HEK293 (cell line): Measurements from ENCODE around the gene AK8.

Source experiments
- CTCF ChIA-PET: fragments of 350-600 bp; formaldehyde crosslinking; extraction: SDS; loops from one replicate; lab custom pipeline; 2021; ENCODE audit warnings: antibody characterized with exemption; lab: Yijun Ruan, JAX
- POLR2A ChIA-PET: fragments of 300-600 bp; formaldehyde crosslinking; extraction: SDS; loops from one replicate; lab custom pipeline; 2020; ENCODE audit warnings: antibody characterized with exemption, inconsistent platforms; lab: Yijun Ruan, JAX
- H3K27ac ChIP-seq: fragments of 200-500 bp; sonication (Bioruptor generic); 2 replicates; pipeline ENCODE4 v1.5.1; 2014; ENCODE audit warnings: low read depth, low read length, control low read depth, inconsistent platforms; ENCODE audit errors: extremely low read depth
- H3K36me3 ChIP-seq, 2 experiments: fragments of 200-500 bp in 1 of 2; sonication (Bioruptor generic) in 1 of 2; 1 replicate in 1 of 2; 2 replicates in 1 of 2; pipeline ENCODE4 v1.5.1; 2014 to 2017; ENCODE audit warnings: inconsistent platforms in 2 of 2, low read length in 2 of 2; ENCODE audit not compliant: control insufficient read depth in 2 of 2, insufficient read depth in 1 of 2
- H3K4me1 ChIP-seq: fragments of 200-500 bp; sonication (Bioruptor generic); 2 replicates; pipeline ENCODE4 v1.5.1; 2014; ENCODE audit warnings: mild to moderate bottlenecking, low read length, inconsistent platforms; ENCODE audit not compliant: control insufficient read depth, insufficient read depth
- H3K4me3 ChIP-seq: 2 replicates; pipeline ENCODE4 v1.5.1; 2011; ENCODE audit warnings: low read depth, mild to moderate bottlenecking, control low read depth, low read length, moderate library complexity
- H3K9me3 ChIP-seq: fragments of 200-500 bp; sonication (Bioruptor generic); 2 replicates; pipeline ENCODE4 v1.5.1; 2014; ENCODE audit warnings: low read depth, low read length, inconsistent platforms; ENCODE audit not compliant: control insufficient read depth, insufficient read depth
- PBX3 ChIP-seq: sonication (generic); formaldehyde crosslinking; IDR thresholded peaks from 2 replicates; pipeline ENCODE4 v1.8.1; 2022; ENCODE audit warnings: mild to moderate bottlenecking, moderate library complexity, missing genetic modification reagents
- PRDM4 ChIP-seq: fragments of 450-650 bp; formaldehyde crosslinking; IDR thresholded peaks from 2 replicates; pipeline ENCODE4 v1.5.1; 2017; ENCODE audit warnings: missing biosample characterization, missing genetic modification characterization
- REPIN1 ChIP-seq: fragments of 450-650 bp; formaldehyde crosslinking; IDR thresholded peaks from 2 replicates; pipeline ENCODE4 v1.5.1; 2017; ENCODE audit warnings: missing biosample characterization, missing genetic modification characterization, low read depth
- YY1 ChIP-seq: fragments of 450-650 bp; formaldehyde crosslinking; IDR thresholded peaks from 2 replicates; pipeline ENCODE4 v1.5.1; 2018; ENCODE audit warnings: missing biosample characterization, missing genetic modification characterization
- ZBTB11 ChIP-seq: fragments of 450-650 bp; formaldehyde crosslinking; conservative IDR thresholded peaks from 2 replicates; pipeline ENCODE4 v1.5.1; 2016; ENCODE audit warnings: low read depth, missing biosample characterization, missing genetic modification characterization
- ZBTB48 ChIP-seq: fragments of 450-650 bp; formaldehyde crosslinking; IDR thresholded peaks from 2 replicates; pipeline ENCODE4 v1.5.1; 2016; ENCODE audit warnings: missing biosample characterization, missing genetic modification characterization
- ZBTB8A ChIP-seq: fragments of 450-650 bp; formaldehyde crosslinking; IDR thresholded peaks from 2 replicates; pipeline ENCODE4 v1.5.1; 2016; ENCODE audit warnings: missing biosample characterization, missing genetic modification characterization
- ZFHX2 ChIP-seq: fragments of 450-650 bp; formaldehyde crosslinking; conservative IDR thresholded peaks from 2 replicates; pipeline ENCODE4 v1.5.1; 2016; ENCODE audit warnings: missing biosample characterization, missing genetic modification characterization
- ZFP3 ChIP-seq: fragments of 450-650 bp; formaldehyde crosslinking; IDR thresholded peaks from 2 replicates; pipeline ENCODE4 v1.5.1; 2016; ENCODE audit warnings: low read depth, missing biosample characterization, missing genetic modification characterization
- ZNF121 ChIP-seq: fragments of 450-650 bp; formaldehyde crosslinking; IDR thresholded peaks from 2 replicates; pipeline ENCODE4 v1.5.1; 2016; ENCODE audit warnings: missing biosample characterization, missing genetic modification characterization
- ZNF174 ChIP-seq: fragments of 450-650 bp; formaldehyde crosslinking; IDR thresholded peaks from 2 replicates; pipeline ENCODE4 v1.5.0; 2017; ENCODE audit warnings: missing biosample characterization, mild to moderate bottlenecking, missing genetic modification characterization
- ZNF274 ChIP-seq, 2 experiments: fragments of 200-500 bp in 1 of 2; fragments of 450-650 bp in 1 of 2; sonication (Bioruptor generic) in 1 of 2; formaldehyde crosslinking in 1 of 2; IDR thresholded peaks; 2 replicates each; pipeline versions ENCODE4 v1.5.1 to v1.6.1; 2014 to 2016; ENCODE audit warnings: borderline replicate concordance in 1 of 2, inconsistent platforms in 1 of 2, low read length in 1 of 2, missing biosample characterization in 1 of 2, missing genetic modification characterization in 1 of 2
- ZNF302 ChIP-seq: fragments of 450-650 bp; formaldehyde crosslinking; IDR thresholded peaks from 2 replicates; pipeline ENCODE4 v1.5.1; 2016; ENCODE audit warnings: missing biosample characterization, missing genetic modification characterization, low read depth
- ZNF335 ChIP-seq: fragments of 450-650 bp; formaldehyde crosslinking; conservative IDR thresholded peaks from 2 replicates; pipeline ENCODE4 v1.5.1; 2016; ENCODE audit warnings: missing biosample characterization, missing genetic modification characterization
- ZNF37A ChIP-seq: fragments of 450-650 bp; IDR thresholded peaks from 2 replicates; pipeline ENCODE4 v1.5.1; 2018; ENCODE audit warnings: missing biosample characterization, missing genetic modification characterization
- ZNF394 ChIP-seq: fragments of 450-650 bp; formaldehyde crosslinking; IDR thresholded peaks from 2 replicates; pipeline ENCODE4 v1.5.1; 2016; ENCODE audit warnings: missing biosample characterization, missing genetic modification characterization, mild to moderate bottlenecking, moderate library complexity, borderline replicate concordance
- ZNF423 ChIP-seq: fragments of 450-650 bp; formaldehyde crosslinking; IDR thresholded peaks from 2 replicates; pipeline ENCODE4 v1.5.1; 2016; ENCODE audit warnings: missing biosample characterization, missing genetic modification characterization
- ZNF571 ChIP-seq: fragments of 450-650 bp; formaldehyde crosslinking; IDR thresholded peaks from 2 replicates; pipeline ENCODE4 v1.5.0; 2017; ENCODE audit warnings: missing biosample characterization, missing genetic modification characterization
- ZNF639 ChIP-seq: fragments of 450-650 bp; formaldehyde crosslinking; IDR thresholded peaks from 2 replicates; pipeline ENCODE4 v1.5.1; 2016; ENCODE audit warnings: missing biosample characterization, missing genetic modification characterization
- ZNF645 ChIP-seq: fragments of 450-650 bp; formaldehyde crosslinking; IDR thresholded peaks from 2 replicates; pipeline ENCODE4; 2016; ENCODE audit warnings: missing biosample characterization, missing genetic modification characterization
- ZNF747 ChIP-seq: fragments of 450-650 bp; formaldehyde crosslinking; IDR thresholded peaks from 2 replicates; pipeline ENCODE4 v1.5.1; 2016; ENCODE audit warnings: missing biosample characterization, missing genetic modification characterization
- ZNF791 ChIP-seq: fragments of 450-650 bp; formaldehyde crosslinking; IDR thresholded peaks from 2 replicates; pipeline ENCODE4 v1.5.1; 2016; ENCODE audit warnings: missing biosample characterization, missing genetic modification characterization
- ZSCAN30 ChIP-seq: fragments of 450-650 bp; IDR thresholded peaks from 2 replicates; pipeline ENCODE4 v1.5.1; 2018; ENCODE audit warnings: missing biosample characterization, mild to moderate bottlenecking, missing genetic modification characterization, moderate library complexity
- ZXDB ChIP-seq: fragments of 450-650 bp; formaldehyde crosslinking; IDR thresholded peaks from 2 replicates; pipeline ENCODE4 v1.5.1; 2016; ENCODE audit warnings: missing biosample characterization, missing genetic modification characterization

The AK8 gene

GRCh38 chr9:132717326-132717945 lies 160.6 kb downstream of the AK8 start (continued):
- TF ChIP-seq ZNF121 (tag by site-specific recombination): no peak
- no peak for TF ChIP-seq ZFP3 (tag by site-specific recombination)
- no peak for TF ChIP-seq ZNF302 (tag by site-specific recombination)
- no peak for TF ChIP-seq ZNF571
- TF ChIP-seq YY1 (tag by site-specific recombination): no peak
- TF ChIP-seq REPIN1 (tag by site-specific recombination): no peak
- peak; percentile 28; the same call in 1 of the 2 replicates for TF ChIP-seq ZNF335 (tag by site-specific recombination)

GRCh38 chr9:132716007-132716406 lies 162.1 kb downstream of the AK8 start:
- Histone ChIP-seq H3K4me1 (no peaks in the 10 kb centered on the region), H3K4me3 (no peak overlapping the region), H3K27ac (no peak overlapping the region), H3K9me3 (no peaks in the 10 kb centered on the region), H3K36me3 (no peaks in the 10 kb centered on the region)
- POLR2A ChIA-PET: no interaction called here
- TF ChIP-seq ZNF121 (tag by site-specific recombination): 0 out of 2 replicates have a peak, but pooled peaks have one; percentile 20
- TF ChIP-seq PBX3 (CRISPR knock-in tag): no peak
- CTCF ChIA-PET: no interaction called here

GRCh38 chr9:132712753-132713152 lies 165.3 kb downstream of the AK8 start:
- CTCF ChIA-PET: no interaction called here
- Histone ChIP-seq H3K36me3 (no peaks in the 10 kb centered on the region), H3K4me1 (no peaks in the 10 kb centered on the region), H3K4me3 (no peak overlapping the region), H3K27ac (no peak overlapping the region), H3K9me3 (no peaks in the 10 kb centered on the region)
- POLR2A ChIA-PET: no interaction called here
- TF ChIP-seq ZNF645 (no peak), ZNF423 (tag by site-specific recombination) (no peak), ZSCAN30 (no peak), ZNF747 (tag by site-specific recombination) (no peak), ZNF791 (tag by site-specific recombination) (no peak), ZNF274 (IDR thresholded peaks at IDR 0.05; ENCODE audit: low read length) (no peak), ZNF274 (tag by site-specific recombination; IDR thresholded peaks at IDR 0.05; ENCODE audit: borderline replicate concordance) (no peak), ZBTB48 (tag by site-specific recombination) (no peak), PRDM4 (tag by site-specific recombination) (no peak), ZXDB (tag by site-specific recombination) (no peak), ZNF37A (tag by site-specific recombination) (no peak), ZNF394 (tag by site-specific recombination) (no peak), ZFHX2 (no peak), ZBTB11 (tag by site-specific recombination) (no peak), ZNF639 (tag by site-specific recombination) (no peak), ZNF174 (tag by site-specific recombination) (no peak), ZBTB8A (tag by site-specific recombination) (no peak)
